GM12873 (cell line): ENCODE results near the gene BID.

Experiments used
- CTCF ChIP-seq: IDR thresholded peaks from 2 replicates; pipeline ENCODE4 v1.5.1; 2012; ENCODE audit warnings: low read depth, mild to moderate bottlenecking, moderate library complexity, low read length, control low read depth; ENCODE audit not compliant: insufficient read depth; ENCODE audit errors: missing control alignments

The BID gene

GRCh38 chr22:17772249-17772957 lies 1.9 kb downstream of the BID start:
- TF ChIP-seq CTCF, result no peak

- TF ChIP-seq CTCF, result no peak
Observed at GRCh38 chr22:17770180-17771077, 3.8 kb downstream of the BID start.

GRCh38 chr22:17769716-17770082 lies 4.6 kb downstream of the BID start:
- no peak for TF ChIP-seq CTCF

- TF ChIP-seq CTCF, result no peak
Observed at GRCh38 chr22:17769013-17769715, 5.1 kb downstream of the BID start.

GRCh38 chr22:17767233-17768065 lies 6.8 kb downstream of the BID start:
- no peak for TF ChIP-seq CTCF

GRCh38 chr22:17764036-17764435 lies 10.2 kb downstream of the BID start:
- no peak for TF ChIP-seq CTCF
